ENCODE measurements around the gene CPD.

DNA sequence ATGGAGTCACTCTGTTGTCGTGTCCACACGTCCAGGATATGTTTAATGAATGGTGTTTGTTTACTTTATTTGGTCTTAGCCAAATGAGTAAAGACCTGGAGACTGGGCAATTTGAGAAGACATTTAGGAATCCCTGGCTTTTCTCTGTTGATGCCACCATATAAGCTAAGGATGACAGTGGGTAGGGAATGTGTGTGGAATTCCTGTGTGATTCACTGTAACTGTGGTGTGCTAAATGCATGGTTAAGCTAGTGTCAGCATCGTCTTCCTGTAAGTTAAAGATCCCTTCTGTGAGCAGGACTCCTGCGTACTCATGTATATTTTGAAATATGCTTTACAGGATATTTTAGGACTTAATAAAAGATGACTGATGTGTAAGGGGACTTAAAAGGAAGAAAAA is 124.8 kb downstream of the CPD start:
- no peak for TF ChIP-seq POLR2A (IDR thresholded peaks at IDR 0.05)
- no peak for TF ChIP-seq POLR2AphosphoS5 (IDR thresholded peaks at IDR 0.05)
- no peak for TF ChIP-seq EP300 (IDR thresholded peaks at IDR 0.05)
- TF ChIP-seq, protein P1, sequence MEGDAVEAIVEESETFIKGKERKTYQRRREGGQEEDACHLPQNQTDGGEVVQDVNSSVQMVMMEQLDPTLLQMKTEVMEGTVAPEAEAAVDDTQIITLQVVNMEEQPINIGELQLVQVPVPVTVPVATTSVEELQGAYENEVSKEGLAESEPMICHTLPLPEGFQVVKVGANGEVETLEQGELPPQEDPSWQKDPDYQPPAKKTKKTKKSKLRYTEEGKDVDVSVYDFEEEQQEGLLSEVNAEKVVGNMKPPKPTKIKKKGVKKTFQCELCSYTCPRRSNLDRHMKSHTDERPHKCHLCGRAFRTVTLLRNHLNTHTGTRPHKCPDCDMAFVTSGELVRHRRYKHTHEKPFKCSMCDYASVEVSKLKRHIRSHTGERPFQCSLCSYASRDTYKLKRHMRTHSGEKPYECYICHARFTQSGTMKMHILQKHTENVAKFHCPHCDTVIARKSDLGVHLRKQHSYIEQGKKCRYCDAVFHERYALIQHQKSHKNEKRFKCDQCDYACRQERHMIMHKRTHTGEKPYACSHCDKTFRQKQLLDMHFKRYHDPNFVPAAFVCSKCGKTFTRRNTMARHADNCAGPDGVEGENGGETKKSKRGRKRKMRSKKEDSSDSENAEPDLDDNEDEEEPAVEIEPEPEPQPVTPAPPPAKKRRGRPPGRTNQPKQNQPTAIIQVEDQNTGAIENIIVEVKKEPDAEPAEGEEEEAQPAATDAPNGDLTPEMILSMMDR (IDR thresholded peaks at IDR 0.05) = no peak
